Sigmoid colon (tissue), 4 donors: Measurements from ENCODE around the gene TMEM231.

Experiments used
- CTCF ChIP-seq, 4 experiments: fragments of 450-650 bp in 3 of 4; fragments of 200-600 bp in 1 of 4; IDR thresholded peaks; one replicate each; pipeline ENCODE4 v1.5.1; 2016 to 2019; ENCODE audit warnings: antibody characterized with exemption in 4 of 4, mild to moderate bottlenecking in 3 of 4, moderate library complexity in 2 of 4
- EP300 ChIP-seq, 4 donors: sonication (generic); formaldehyde crosslinking; IDR thresholded peaks; one replicate each; pipeline ENCODE4 v1.6.1; 2017; ENCODE audit warnings: antibody characterized with exemption in 4 of 4

- no peak for TF ChIP-seq CTCF (IDR thresholded peaks at IDR 0.05)
- no peak for TF ChIP-seq EP300 (IDR thresholded peaks at IDR 0.05)
Measured at GRCh38 chr16:75537776-75538175, 18.3 kb downstream of the TMEM231 start.
